Measurements from ENCODE around the gene KCNRG. TPM values are rescaled to one million over a fixed set of nuclear protein-coding genes. Genes with fewer than 3 reads are reported as not detected.

KCNRG gene
- polyA plus RNA-seq, 1 experiment, result 2.1 TPM

DNA sequence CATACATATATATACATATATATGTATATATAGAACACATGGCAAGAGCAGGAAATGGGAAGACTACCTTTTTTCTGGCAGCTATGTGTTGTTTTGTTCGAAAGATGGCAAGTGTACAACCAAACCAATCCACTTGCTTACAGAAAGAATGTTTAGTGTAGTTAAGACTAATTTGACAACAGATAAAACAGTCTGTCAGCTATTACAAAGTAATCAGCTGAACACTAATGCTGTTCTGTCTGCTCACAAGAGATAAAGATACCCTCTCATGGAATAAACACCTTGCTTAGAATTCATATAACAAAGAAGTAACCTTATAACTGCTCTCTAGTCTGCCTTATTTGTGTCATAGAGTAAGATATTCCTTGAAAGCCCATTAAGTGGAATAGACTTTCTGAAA, 858 bp upstream of the KCNRG start:
- Histone ChIP-seq H3K4me3 (ENCODE audit: low read depth, low read length) (no peak overlapping the region), H3K9me3 (ENCODE audit: control insufficient read depth, insufficient read depth, low read length) (no peaks in the 10 kb centered on the region), H3K27me3 (ENCODE audit: control insufficient read depth, insufficient read depth, low read length) (no peaks in the 10 kb centered on the region), H3K27ac (ENCODE audit: low read depth, low read length) (no peak overlapping the region)
- no peak for DNase-seq (ENCODE audit: low read depth, low spot score)
- ChIA-PET POLR2A (interaction anchor here (1.1 to 1.6 kb wide), 2 partner anchors 17 to 67 kb away, joined by 4 to 12 read pairs; no protein-coding TSS in a partner anchor), CTCF (interaction anchor here (0.7 to 1.5 kb wide), 2 partner anchors 17 to 345 kb away, joined by 3 to 5 read pairs; partner anchors contain the start of gene TRIM13)
- TF ChIP-seq, protein P1, sequence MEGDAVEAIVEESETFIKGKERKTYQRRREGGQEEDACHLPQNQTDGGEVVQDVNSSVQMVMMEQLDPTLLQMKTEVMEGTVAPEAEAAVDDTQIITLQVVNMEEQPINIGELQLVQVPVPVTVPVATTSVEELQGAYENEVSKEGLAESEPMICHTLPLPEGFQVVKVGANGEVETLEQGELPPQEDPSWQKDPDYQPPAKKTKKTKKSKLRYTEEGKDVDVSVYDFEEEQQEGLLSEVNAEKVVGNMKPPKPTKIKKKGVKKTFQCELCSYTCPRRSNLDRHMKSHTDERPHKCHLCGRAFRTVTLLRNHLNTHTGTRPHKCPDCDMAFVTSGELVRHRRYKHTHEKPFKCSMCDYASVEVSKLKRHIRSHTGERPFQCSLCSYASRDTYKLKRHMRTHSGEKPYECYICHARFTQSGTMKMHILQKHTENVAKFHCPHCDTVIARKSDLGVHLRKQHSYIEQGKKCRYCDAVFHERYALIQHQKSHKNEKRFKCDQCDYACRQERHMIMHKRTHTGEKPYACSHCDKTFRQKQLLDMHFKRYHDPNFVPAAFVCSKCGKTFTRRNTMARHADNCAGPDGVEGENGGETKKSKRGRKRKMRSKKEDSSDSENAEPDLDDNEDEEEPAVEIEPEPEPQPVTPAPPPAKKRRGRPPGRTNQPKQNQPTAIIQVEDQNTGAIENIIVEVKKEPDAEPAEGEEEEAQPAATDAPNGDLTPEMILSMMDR (IDR thresholded peaks at IDR 0.05; ENCODE audit: low read depth, low read length), result no peak

DNA sequence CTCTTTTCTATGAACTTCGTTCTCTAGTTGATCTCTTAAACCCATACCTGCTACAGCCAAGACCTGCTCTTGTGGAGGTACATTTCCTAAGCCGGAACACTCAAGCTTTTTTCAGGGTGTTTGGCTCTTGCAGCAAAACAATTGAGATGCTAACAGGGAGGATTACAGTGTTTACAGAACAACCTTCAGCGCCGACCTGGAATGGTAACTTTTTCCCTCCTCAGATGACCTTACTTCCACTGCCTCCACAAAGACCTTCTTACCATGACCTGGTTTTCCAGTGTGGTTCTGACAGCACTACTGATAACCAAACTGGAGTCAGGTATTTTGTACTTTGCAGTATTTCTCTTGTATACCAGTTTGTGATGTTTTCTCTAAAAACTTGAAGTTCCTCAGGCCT, 506 bp downstream of the KCNRG start:
- Histone ChIP-seq H3K27ac (ENCODE audit: low read depth, low read length) (no peak overlapping the region), H3K4me3 (ENCODE audit: low read depth, low read length) (no peak overlapping the region), H3K9me3 (ENCODE audit: control insufficient read depth, insufficient read depth, low read length) (no peaks in the 10 kb centered on the region), H3K27me3 (ENCODE audit: control insufficient read depth, insufficient read depth, low read length) (no peaks in the 10 kb centered on the region)
- ChIA-PET POLR2A (interaction anchor here (1.1 kb wide), 1 partner anchor 66 kb away, joined by 4 read pairs; no protein-coding TSS in a partner anchor), CTCF (no interaction called here)
- TF ChIP-seq, protein P1 (IDR thresholded peaks at IDR 0.05; ENCODE audit: low read depth, low read length), result no peak
- DNase-seq (ENCODE audit: low read depth, low spot score), result no peak

DNA sequence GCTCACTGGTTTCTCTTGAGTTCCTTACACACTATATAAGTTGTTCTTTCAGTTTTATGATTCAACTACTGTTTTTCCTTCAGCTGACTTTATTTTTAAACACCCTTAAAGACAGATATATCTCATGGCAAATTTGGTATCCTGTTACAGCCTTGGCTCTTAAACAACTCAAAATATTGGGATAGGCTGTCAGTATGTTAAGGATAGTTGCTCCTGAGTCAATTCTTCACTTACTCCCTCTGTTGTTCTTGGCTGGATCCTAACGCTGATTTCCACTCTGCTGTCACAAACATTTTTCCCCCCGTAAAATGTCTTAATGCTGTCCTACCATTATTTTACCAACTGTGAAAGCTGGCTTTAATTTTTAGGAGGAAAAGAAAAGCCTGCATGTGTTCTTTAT, 1.2 kb downstream of the KCNRG start:
- Histone ChIP-seq H3K4me3 (ENCODE audit: low read depth, low read length) (no peak overlapping the region), H3K27me3 (ENCODE audit: control insufficient read depth, insufficient read depth, low read length) (no peaks in the 10 kb centered on the region), H3K9me3 (ENCODE audit: control insufficient read depth, insufficient read depth, low read length) (no peaks in the 10 kb centered on the region), H3K27ac (ENCODE audit: low read depth, low read length) (no peak overlapping the region)
- CTCF ChIA-PET, result interaction anchor here (0.6 to 0.7 kb wide), 2 partner anchors 25 to 783 kb away, joined by 3 to 4 read pairs; no protein-coding TSS in a partner anchor
- DNase-seq (ENCODE audit: low read depth, low spot score), result no peak
- POLR2A ChIA-PET, result no interaction called here
- TF ChIP-seq, protein P1 (IDR thresholded peaks at IDR 0.05; ENCODE audit: low read depth, low read length), result no peak

DNA sequence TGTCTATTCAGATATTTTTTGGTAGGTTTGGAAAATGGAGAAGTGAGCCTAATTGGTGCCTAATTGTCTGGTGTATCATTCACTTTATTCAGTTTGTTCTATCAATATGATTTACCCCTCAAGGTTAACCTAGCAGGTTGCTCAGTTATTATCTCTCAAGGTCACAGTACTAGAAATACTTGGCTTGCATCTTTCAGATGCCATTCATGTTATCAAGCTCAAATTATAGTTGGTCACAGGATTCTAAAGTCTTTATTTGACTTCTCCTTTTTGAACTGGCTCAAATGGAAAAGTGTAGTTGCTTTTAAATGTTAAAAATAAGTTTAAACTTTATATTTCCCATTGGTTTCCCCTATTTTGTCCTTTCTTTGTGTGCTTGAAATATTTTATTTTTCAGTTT, 2.6 kb downstream of the KCNRG start:
- TF ChIP-seq, protein P1 (IDR thresholded peaks at IDR 0.05; ENCODE audit: low read depth, low read length), result no peak
- Histone ChIP-seq H3K9me3 (ENCODE audit: control insufficient read depth, insufficient read depth, low read length) (no peaks in the 10 kb centered on the region), H3K27me3 (ENCODE audit: control insufficient read depth, insufficient read depth, low read length) (no peaks in the 10 kb centered on the region), H3K4me3 (ENCODE audit: low read depth, low read length) (no peak overlapping the region), H3K27ac (ENCODE audit: low read depth, low read length) (no peak overlapping the region)
- CTCF ChIA-PET, result interaction anchor here (1.4 to 1.6 kb wide), 2 partner anchors 20 to 81 kb away, joined by 3 to 6 read pairs; partner anchors contain the start of gene SPRYD7
- DNase-seq (ENCODE audit: low read depth, low spot score), result no peak
- POLR2A ChIA-PET, result interaction anchor here (1.4 kb wide), 1 partner anchor 21 kb away, joined by 3 read pairs; the partner anchor contains the start of gene TRIM13

DNA sequence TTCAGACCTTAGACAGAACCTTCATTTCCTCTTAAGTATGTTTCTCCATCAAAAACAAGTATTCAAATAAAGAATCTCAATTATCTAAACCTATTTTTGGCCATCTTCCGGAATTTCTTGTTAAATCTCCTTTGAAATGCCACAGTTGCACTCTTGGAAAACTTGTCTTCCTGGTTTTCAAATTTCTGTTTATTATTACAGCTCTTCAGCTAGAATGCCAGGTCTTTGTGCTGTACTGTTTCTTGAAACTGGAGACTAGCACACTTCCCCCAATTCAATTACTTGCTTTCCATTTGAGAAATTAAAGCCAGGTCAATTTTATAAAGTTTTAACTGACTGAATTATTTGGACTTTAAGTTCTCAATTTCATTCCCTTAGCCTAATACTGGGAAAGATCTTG, 10.2 kb downstream of the KCNRG start:
- TF ChIP-seq, protein P1 (IDR thresholded peaks at IDR 0.05; ENCODE audit: low read depth, low read length), result no peak
- Histone ChIP-seq H3K27me3 (ENCODE audit: control insufficient read depth, insufficient read depth, low read length) (no peaks in the 10 kb centered on the region), H3K9me3 (ENCODE audit: control insufficient read depth, insufficient read depth, low read length) (no peaks in the 10 kb centered on the region), H3K27ac (ENCODE audit: low read depth, low read length) (no peak overlapping the region), H3K4me3 (ENCODE audit: low read depth, low read length) (no peak overlapping the region)
- no peak for DNase-seq (ENCODE audit: low read depth, low spot score)
- ChIA-PET POLR2A (interaction anchor here (0.5 kb wide), 1 partner anchor 18 kb away, joined by 3 read pairs; no protein-coding TSS in a partner anchor), CTCF (interaction anchor here (1.4 kb wide), 1 partner anchor 28 kb away, joined by 4 read pairs; the partner anchor contains the start of gene TRIM13)

Measured in AG04450 (cell line).